RWPE2 (cell line): ENCODE data around the gene CTF1.

Experiments
- ATAC-seq: fragments of 200-7000 bp; cut with Tn5 transposase; 3 replicates; pipeline ENCODE4 v1.9.1; 2021; ENCODE audit warnings: low read depth
- DNase-seq: peaks from one replicate; pipeline ENCODE4 v3.0.0-alpha.2; 2020; ENCODE audit warnings: low spot score
- H3K27ac ChIP-seq: fragments of 450-650 bp; 2 replicates; pipeline ENCODE4 v1.5.1; 2017; ENCODE audit warnings: mild to moderate bottlenecking; ENCODE audit not compliant: poor library complexity, severe bottlenecking
- H3K27me3 ChIP-seq: fragments of 250-450 bp; sonication (Bioruptor Pico); 2 replicates; pipeline ENCODE4 v1.5.1; 2021; ENCODE audit warnings: mild to moderate bottlenecking, moderate library complexity; ENCODE audit not compliant: insufficient read depth, poor library complexity, severe bottlenecking
- H3K36me3 ChIP-seq: fragments of 250-450 bp; sonication (Bioruptor Pico); 2 replicates; pipeline ENCODE4 v1.5.1; 2020; ENCODE audit warnings: low read depth, mild to moderate bottlenecking, moderate library complexity
- H3K4me1 ChIP-seq: fragments of 250-450 bp; sonication (Bioruptor Pico); 2 replicates; pipeline ENCODE4 v1.5.1; 2021; ENCODE audit warnings: mild to moderate bottlenecking, moderate library complexity; ENCODE audit not compliant: insufficient read depth, poor library complexity, severe bottlenecking
- H3K4me3 ChIP-seq: fragments of 250-450 bp; sonication (Bioruptor Pico); 2 replicates; pipeline ENCODE4 v1.5.1; 2021; ENCODE audit warnings: mild to moderate bottlenecking, moderate library complexity; ENCODE audit not compliant: severe bottlenecking
- H3K9me3 ChIP-seq: fragments of 250-450 bp; sonication (Bioruptor Pico); 2 replicates; pipeline ENCODE4 v1.5.1; 2021; ENCODE audit warnings: mild to moderate bottlenecking, moderate library complexity; ENCODE audit not compliant: severe bottlenecking
- TF ChIP-seq, protein P1 (sequence below): fragments of 450-650 bp; IDR thresholded peaks from one replicate; pipeline ENCODE4 v1.5.1; 2017; ENCODE audit warnings: mild to moderate bottlenecking, moderate library complexity; ENCODE audit not compliant: poor library complexity, severe bottlenecking

CTF1 gene

DNA sequence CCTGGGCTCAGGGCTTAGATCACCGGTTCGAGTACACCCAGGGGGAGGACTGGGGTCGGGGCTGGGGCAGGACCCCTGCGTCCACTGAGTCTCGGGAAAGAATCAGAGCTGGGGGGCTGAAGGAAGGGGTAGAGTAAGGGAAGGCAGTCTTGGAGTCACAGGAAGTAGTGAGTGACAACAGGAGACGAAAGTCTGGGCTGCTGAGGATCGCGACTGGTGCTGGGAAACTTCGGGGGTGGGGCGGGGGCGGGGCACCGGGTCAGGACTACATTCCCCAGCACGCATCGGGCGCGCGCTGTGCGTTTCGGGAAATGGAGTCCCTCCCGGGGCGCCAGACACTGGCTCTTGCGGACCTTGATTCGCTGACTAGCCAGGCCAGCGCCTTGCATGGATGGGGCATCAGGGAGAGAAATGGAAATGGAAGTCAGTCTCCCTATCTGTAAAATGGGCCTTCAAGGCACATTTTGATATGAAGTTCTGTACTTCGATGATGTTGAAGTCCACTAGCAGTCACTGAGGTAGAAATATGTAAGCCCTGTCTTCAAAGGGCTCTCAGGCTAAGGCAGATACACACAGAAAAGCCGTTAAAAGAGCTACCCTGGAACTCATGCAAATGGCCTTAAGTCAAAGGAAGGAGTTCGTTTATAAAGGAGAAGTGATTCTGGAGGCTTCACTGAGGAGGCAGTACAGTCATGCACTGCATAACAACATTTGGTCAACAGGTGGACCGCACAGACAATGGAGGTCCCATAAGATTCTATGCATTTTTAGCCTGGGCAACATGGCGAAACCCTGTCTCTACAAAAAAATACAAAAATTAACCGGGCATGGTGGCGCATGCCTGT is 697 bp downstream of the CTF1 start:
- no peaks in the 10 kb centered on the region for H3K27me3 ChIP-seq
- TF ChIP-seq, protein P1, sequence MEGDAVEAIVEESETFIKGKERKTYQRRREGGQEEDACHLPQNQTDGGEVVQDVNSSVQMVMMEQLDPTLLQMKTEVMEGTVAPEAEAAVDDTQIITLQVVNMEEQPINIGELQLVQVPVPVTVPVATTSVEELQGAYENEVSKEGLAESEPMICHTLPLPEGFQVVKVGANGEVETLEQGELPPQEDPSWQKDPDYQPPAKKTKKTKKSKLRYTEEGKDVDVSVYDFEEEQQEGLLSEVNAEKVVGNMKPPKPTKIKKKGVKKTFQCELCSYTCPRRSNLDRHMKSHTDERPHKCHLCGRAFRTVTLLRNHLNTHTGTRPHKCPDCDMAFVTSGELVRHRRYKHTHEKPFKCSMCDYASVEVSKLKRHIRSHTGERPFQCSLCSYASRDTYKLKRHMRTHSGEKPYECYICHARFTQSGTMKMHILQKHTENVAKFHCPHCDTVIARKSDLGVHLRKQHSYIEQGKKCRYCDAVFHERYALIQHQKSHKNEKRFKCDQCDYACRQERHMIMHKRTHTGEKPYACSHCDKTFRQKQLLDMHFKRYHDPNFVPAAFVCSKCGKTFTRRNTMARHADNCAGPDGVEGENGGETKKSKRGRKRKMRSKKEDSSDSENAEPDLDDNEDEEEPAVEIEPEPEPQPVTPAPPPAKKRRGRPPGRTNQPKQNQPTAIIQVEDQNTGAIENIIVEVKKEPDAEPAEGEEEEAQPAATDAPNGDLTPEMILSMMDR: no peak
- H3K36me3 ChIP-seq: no peaks in the 10 kb centered on the region
- DNase-seq (peak; percentile 91), ATAC-seq (peak; percentile 59)
- peak overlapping the region; percentile 92 for H3K27ac ChIP-seq
- H3K4me1 ChIP-seq: peaks cover 21% of the 10 kb centered on the region
- no peaks in the 10 kb centered on the region for H3K9me3 ChIP-seq
- H3K4me3 ChIP-seq: peak overlapping the region; percentile 63

DNA sequence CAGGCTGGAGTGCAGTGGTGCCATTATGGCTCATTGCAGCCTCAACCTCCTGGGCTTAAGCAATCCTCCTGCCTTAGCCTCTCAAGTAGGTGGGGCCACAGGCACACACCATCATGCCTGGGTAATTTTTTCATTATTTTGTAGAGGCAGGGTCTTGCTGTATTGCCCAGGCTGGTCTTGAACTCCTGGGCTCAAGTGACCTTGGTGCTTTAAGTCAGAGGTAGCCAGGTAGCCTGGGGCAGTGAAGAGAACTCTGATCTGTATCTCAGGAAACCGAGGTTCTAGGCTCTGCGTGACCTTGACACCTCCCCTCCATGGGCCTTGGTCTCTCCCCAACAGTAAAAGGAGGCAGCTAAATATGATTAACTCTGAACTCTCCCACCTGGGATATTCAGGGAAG is 3.4 kb downstream of the CTF1 start:
- Histone ChIP-seq H3K36me3 (no peaks in the 10 kb centered on the region), H3K27me3 (no peaks in the 10 kb centered on the region), H3K4me1 (peaks cover 23% of the 10 kb centered on the region), H3K27ac (no peak overlapping the region), H3K9me3 (no peaks in the 10 kb centered on the region), H3K4me3 (no peak overlapping the region)
- TF ChIP-seq, protein P1: no peak
- no peak for DNase-seq
- no peak for ATAC-seq

DNA sequence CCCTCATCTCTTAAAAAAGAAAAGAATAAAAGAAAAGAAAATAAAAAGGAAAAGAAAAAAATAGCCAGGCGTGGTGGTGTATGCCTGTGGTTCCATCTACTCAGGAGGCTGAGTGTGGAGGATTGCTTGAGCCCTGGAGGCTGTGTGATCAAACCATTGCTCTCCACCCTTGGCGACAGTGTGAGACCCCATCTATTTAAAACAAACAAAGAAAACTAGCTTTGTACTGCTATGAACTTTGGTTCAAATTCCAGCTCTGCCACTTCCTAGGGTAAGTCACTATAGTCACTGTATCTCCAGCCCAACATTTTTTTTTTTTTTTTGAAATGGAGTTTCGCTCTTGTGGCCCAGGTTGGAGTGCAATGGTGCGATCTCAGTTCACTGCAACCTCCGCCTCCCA is 4.2 kb downstream of the CTF1 start:
- DNase-seq (no peak), ATAC-seq (no peak)
- H3K4me1 ChIP-seq: peaks cover 15% of the 10 kb centered on the region
- no peaks in the 10 kb centered on the region for H3K36me3 ChIP-seq
- no peaks in the 10 kb centered on the region for H3K27me3 ChIP-seq
- H3K9me3 ChIP-seq: no peaks in the 10 kb centered on the region
- H3K4me3 ChIP-seq: no peak overlapping the region
- TF ChIP-seq, protein P1: no peak
- H3K27ac ChIP-seq: no peak overlapping the region

DNA sequence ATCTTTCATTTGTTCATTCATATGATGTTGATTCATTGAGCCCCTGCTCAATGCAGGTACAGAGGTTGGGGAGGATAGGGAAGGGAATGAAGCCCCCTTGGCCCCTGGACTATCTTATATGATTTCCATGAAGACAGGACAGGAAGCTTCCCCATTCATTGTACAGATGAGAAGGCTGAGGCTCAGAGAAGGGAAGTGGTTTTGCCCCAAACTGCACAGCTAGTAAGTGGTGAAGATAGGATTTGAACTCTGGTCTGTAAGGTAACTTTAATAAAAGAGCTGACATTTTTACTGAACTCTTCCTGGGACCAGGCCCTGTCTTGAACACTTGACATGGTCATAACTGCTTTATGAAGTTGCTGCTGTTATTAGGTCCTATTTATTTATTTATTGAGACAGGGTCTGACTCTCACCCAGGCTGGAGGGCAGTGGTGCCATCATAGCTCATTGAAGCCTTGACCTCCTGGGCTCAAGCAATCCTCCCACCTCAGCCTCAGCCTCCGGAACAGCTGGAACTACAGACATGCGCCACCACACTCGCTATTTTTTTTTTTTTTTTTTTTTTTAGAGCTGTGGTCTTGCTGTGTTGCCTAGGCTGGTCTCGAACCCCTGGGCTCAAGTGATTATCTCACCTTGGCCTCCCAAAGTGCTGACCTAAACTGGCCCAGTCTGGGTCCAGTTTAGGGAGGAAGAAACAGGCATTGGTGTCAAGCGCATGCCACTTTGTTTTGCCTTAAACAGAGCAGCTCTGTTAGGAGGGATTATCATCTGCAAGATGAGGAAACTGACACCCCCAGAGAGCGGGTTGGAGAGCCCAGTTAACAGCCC is 5.0 kb downstream of the CTF1 start:
- DNase-seq (no peak), ATAC-seq (no peak)
- Histone ChIP-seq H3K36me3 (no peaks in the 10 kb centered on the region), H3K4me3 (peak overlapping the region; percentile 40), H3K27me3 (no peaks in the 10 kb centered on the region), H3K4me1 (peaks cover 11% of the 10 kb centered on the region), H3K9me3 (no peaks in the 10 kb centered on the region), H3K27ac (peak overlapping the region; percentile 38)
- TF ChIP-seq, protein P1: no peak
